Measurements from ENCODE around the gene ABTB2. TPM values are rescaled to one million over a fixed set of nuclear protein-coding genes. Genes with fewer than 3 reads are reported as not detected.

The ABTB2 gene
- polyA plus RNA-seq, 1 donor from 2014 or later, result 0.68 TPM

DNA sequence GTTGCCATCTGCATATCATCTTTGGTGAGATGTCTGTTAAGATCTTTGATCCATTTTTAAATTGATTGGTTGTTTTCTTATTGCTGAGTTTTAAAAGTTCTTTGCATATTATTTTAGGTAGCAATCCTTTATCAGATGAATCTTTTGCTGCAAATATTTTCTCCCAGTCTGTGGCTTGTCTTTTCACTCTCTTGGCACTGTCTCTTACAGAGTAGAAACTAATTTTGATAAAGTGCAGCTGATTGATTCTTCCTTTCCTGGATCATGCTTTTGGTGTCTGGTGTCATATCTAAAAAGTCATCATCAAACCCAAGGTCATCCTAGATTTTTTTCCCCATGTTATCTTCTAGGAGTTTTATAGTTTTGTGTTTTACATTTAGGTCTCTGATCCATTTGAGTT lies 139.7 kb downstream of the ABTB2 start:
- Histone ChIP-seq H3K4me2 (ENCODE audit: low read length) (no peak overlapping the region), H3F3A (ENCODE audit: insufficient read depth, low read length, poor library complexity, severe bottlenecking) (no peaks in the 10 kb centered on the region), H3K27ac (ENCODE audit: low read length) (no peak overlapping the region), H3K27me3 (ENCODE audit: insufficient read depth, low read depth, low read length) (no peaks in the 10 kb centered on the region), H3K9me2 (ENCODE audit: insufficient read depth, low read length) (no peaks in the 10 kb centered on the region), H3K4me3 (ENCODE audit: low read length) (no peak overlapping the region), H3K9me3 (ENCODE audit: low read length) (no peaks in the 10 kb centered on the region), H4K20me1 (ENCODE audit: insufficient read depth) (no peaks in the 10 kb centered on the region), H3K36me3 (ENCODE audit: insufficient read depth, low read length) (no peaks in the 10 kb centered on the region), H3K9ac (ENCODE audit: low read length) (no peak overlapping the region), H3K79me2 (replicated peaks; ENCODE audit: insufficient read depth, low read length) (no peaks in the 10 kb centered on the region), H2AFZ (ENCODE audit: low read depth, low read length) (no peak overlapping the region)
- no peak for TF ChIP-seq MXI1 (conservative IDR thresholded peaks at IDR 0.05; ENCODE audit: poor library complexity, severe bottlenecking)
- TF ChIP-seq, protein P1, sequence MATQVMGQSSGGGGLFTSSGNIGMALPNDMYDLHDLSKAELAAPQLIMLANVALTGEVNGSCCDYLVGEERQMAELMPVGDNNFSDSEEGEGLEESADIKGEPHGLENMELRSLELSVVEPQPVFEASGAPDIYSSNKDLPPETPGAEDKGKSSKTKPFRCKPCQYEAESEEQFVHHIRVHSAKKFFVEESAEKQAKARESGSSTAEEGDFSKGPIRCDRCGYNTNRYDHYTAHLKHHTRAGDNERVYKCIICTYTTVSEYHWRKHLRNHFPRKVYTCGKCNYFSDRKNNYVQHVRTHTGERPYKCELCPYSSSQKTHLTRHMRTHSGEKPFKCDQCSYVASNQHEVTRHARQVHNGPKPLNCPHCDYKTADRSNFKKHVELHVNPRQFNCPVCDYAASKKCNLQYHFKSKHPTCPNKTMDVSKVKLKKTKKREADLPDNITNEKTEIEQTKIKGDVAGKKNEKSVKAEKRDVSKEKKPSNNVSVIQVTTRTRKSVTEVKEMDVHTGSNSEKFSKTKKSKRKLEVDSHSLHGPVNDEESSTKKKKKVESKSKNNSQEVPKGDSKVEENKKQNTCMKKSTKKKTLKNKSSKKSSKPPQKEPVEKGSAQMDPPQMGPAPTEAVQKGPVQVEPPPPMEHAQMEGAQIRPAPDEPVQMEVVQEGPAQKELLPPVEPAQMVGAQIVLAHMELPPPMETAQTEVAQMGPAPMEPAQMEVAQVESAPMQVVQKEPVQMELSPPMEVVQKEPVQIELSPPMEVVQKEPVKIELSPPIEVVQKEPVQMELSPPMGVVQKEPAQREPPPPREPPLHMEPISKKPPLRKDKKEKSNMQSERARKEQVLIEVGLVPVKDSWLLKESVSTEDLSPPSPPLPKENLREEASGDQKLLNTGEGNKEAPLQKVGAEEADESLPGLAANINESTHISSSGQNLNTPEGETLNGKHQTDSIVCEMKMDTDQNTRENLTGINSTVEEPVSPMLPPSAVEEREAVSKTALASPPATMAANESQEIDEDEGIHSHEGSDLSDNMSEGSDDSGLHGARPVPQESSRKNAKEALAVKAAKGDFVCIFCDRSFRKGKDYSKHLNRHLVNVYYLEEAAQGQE (IDR thresholded peaks at IDR 0.05; ENCODE audit: borderline replicate concordance), result no peak
- TF ChIP-seq POLR2AphosphoS5 (IDR thresholded peaks at IDR 0.05), result no peak
- no peak for TF ChIP-seq RAD21 (conservative IDR thresholded peaks at IDR 0.05)
- no peak for TF ChIP-seq SMC3 (conservative IDR thresholded peaks at IDR 0.05; ENCODE audit: poor library complexity)
- TF ChIP-seq TAF1 (IDR thresholded peaks at IDR 0.05; ENCODE audit: low read depth), result no peak
- TF ChIP-seq, protein P2, sequence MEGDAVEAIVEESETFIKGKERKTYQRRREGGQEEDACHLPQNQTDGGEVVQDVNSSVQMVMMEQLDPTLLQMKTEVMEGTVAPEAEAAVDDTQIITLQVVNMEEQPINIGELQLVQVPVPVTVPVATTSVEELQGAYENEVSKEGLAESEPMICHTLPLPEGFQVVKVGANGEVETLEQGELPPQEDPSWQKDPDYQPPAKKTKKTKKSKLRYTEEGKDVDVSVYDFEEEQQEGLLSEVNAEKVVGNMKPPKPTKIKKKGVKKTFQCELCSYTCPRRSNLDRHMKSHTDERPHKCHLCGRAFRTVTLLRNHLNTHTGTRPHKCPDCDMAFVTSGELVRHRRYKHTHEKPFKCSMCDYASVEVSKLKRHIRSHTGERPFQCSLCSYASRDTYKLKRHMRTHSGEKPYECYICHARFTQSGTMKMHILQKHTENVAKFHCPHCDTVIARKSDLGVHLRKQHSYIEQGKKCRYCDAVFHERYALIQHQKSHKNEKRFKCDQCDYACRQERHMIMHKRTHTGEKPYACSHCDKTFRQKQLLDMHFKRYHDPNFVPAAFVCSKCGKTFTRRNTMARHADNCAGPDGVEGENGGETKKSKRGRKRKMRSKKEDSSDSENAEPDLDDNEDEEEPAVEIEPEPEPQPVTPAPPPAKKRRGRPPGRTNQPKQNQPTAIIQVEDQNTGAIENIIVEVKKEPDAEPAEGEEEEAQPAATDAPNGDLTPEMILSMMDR (IDR thresholded peaks at IDR 0.05; ENCODE audit: poor library complexity, severe bottlenecking), result no peak
- no peak for TF ChIP-seq EZH2 (IDR thresholded peaks at IDR 0.05; ENCODE audit: borderline replicate concordance, insufficient read depth, low read length, poor library complexity, severe bottlenecking)
- TF ChIP-seq EP300 (conservative IDR thresholded peaks at IDR 0.05; ENCODE audit: poor library complexity, severe bottlenecking), result no peak

GRCh38 chr11:34216706-34217105 lies 141.1 kb downstream of the ABTB2 start:
- Histone ChIP-seq H2AFZ (ENCODE audit: low read depth, low read length) (no peak overlapping the region), H3K9ac (ENCODE audit: low read length) (no peak overlapping the region), H3K36me3 (ENCODE audit: insufficient read depth, low read length) (no peaks in the 10 kb centered on the region), H3K9me3 (ENCODE audit: low read length) (no peaks in the 10 kb centered on the region), H3K79me2 (replicated peaks; ENCODE audit: insufficient read depth, low read length) (no peaks in the 10 kb centered on the region), H3K9me2 (ENCODE audit: insufficient read depth, low read length) (no peaks in the 10 kb centered on the region), H4K20me1 (ENCODE audit: insufficient read depth) (no peaks in the 10 kb centered on the region), H3K27ac (ENCODE audit: low read length) (no peak overlapping the region), H3K27me3 (ENCODE audit: insufficient read depth, low read depth, low read length) (no peaks in the 10 kb centered on the region), H3F3A (ENCODE audit: insufficient read depth, low read length, poor library complexity, severe bottlenecking) (no peaks in the 10 kb centered on the region), H3K4me2 (ENCODE audit: low read length) (no peak overlapping the region), H3K4me3 (ENCODE audit: low read length) (no peak overlapping the region)
- TF ChIP-seq RAD21 (conservative IDR thresholded peaks at IDR 0.05) (no peak), MXI1 (conservative IDR thresholded peaks at IDR 0.05; ENCODE audit: poor library complexity, severe bottlenecking) (no peak)
- TF ChIP-seq, protein P1 (IDR thresholded peaks at IDR 0.05; ENCODE audit: borderline replicate concordance), result no peak

All from neural cell (in vitro differentiated cells).